ENCODE results near the gene ZNF536.

The ZNF536 gene

DNA sequence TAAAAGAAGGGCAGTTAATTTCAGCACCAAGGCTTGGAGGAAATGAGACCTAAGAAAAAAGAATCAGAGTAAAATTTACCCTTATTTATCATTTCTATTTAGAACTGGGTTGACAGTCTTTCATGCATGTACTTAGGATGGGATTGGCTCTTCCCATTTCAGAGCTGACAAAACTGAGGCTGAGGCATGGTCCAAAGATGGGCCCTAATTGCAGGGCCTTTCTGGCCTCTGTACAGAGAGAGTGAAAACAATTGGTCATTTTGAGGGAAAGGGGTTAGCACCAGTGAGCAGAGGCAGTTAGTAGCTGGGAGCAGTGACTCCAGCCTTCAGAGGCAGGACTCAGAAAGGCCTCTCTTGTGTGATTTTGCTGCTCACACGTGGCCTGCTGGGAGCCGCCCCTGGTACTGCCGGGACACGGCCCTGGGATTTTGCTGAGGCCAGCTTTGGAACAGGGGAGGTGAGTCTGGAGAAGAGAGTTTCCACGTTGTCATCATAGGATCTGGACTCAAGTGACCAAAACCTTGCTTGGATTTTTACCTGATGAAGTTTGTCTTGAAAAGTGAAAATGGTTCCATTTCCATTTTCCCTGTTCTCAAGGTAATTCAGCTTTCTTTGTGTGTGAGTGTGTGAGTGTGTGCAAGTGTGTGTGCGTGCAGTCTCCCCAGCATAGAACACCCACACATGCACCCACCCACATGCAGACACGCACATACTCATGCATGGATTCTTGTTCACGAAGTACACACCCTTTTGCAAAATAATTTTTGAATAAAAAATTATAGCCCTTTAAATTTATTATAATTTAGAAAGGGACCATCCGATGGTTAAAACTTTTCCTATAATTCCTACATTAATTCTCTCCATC is at the start of gene ZNF536:
Gene ZNF536 (plus strand): TSS at position 425 of the 865 bp plus-strand sequence. CDS start 71,179 bp downstream, outside the sequence.
- no peak for DNase-seq

DNA sequence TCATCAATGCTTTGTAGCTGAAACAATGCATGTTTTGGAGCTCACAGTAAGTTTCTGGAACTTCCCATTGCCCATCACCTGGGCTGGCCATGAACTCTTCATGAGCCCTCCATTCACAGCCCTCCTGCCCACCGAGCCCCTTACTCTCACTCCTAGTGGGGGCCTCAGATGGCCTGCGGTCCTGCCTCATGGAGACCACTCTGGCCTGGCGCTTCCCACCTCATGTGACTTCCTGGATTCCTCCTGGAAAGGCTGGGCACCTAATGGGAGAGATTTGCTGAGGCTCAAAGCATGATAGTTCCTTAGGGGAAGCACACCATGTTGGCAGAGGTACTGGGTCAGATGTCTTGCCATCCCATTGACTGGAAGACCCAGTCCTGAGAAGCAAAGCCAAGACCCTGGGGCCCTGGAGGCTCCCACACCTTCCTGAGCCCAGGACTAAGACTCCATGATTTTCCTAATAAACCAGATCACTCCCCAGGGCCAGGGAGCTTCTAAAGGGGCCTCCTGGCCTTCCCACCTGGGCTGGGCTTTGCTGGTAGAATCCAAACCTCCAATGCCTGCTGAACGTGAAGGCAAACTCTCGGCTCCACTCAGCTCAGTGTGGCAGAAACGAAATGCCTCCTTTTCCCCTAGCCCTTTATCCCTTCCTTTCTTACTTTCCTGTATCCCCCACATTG is 49.4 kb upstream of the ZNF536 start:
- no peak for DNase-seq

DNA sequence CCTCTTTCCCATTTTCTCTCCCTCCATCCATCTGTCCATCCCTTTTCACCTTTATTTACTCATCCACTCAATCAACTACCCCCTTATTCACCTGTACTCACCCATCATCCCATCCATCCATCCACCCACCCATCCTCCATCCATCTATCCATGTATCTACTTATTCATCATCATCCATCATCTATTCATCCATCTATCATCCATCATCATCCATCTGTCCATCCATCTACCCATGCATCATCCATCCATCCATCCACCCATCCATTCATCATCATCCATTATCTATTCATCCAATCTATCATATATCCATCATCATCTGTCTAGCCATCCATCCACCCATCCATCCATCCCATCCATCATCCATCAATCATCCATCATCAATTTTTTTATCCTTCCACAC is 48.3 kb upstream of the ZNF536 start:
- no peak for DNase-seq

DNA sequence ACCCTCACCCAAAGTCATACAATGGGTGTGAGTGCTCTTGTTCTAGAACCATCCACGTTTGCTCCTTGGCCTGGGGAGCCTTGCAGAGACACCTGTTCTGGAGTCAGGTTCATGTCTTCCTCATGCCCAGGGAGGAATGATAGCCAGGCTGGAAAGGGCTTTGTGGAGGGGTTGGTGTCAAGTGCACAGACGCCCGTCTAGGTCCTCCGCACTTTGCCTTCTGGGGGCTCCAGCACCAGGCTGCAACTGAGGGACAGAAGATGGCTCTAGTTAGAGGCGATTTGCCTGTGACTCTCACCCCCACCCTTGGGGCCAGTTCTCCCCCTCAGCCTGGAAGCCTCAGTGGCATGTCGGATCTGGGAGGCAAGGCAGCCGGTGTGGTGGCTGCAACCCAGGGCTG is 47.2 kb upstream of the ZNF536 start:
- no peak for DNase-seq

DNA sequence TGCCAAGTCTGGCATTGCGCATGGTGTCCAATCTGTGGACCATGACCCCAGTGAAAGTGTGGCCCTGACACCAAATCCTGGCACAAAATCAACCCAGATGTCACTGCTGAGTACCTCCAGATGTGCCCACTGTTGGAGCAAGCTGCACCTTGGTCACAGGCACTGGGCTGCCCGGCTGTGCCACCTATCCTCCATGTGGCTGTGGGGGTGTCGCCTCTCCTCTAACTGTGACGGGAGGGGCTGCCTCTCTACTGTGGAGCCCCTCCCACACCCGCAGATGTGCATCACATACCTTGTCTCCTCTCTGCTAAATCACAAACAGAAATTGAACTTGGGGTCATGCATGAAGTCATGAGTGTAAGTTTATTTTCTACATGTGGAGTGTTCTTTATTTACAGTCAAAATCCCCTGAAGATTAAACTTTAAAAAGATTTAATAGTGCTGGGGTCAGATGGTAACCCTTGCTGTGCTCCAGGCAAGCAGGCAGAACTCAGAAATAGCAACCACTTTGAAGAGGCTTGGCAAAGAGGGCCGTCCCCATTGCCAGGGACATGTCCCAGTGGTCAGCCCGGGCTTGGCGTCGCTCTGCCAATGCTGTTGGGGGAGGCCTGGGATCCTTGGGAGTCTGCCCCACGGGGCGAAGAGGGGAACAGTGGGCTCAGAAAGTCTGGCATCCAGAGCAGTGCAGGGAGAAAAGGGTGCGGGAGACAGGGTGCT is 46.4 kb upstream of the ZNF536 start:
- no peak for DNase-seq

DNA sequence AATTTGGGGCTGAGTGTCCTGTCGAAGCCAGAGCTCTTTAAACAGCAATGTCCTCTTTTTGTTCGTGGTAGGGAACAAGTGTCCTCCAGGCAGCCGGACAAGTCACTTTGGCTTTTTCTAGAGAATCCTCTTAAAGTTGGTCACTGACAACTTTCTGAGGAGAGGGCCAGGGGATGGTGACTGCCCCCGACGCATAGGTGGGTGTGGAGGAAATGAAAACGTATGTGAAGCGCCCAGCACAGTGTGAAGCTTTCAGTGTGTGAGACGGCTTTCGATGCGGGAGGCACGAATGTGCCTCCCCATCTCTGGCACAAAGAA is 45.8 kb upstream of the ZNF536 start:
- no peak for DNase-seq

DNA sequence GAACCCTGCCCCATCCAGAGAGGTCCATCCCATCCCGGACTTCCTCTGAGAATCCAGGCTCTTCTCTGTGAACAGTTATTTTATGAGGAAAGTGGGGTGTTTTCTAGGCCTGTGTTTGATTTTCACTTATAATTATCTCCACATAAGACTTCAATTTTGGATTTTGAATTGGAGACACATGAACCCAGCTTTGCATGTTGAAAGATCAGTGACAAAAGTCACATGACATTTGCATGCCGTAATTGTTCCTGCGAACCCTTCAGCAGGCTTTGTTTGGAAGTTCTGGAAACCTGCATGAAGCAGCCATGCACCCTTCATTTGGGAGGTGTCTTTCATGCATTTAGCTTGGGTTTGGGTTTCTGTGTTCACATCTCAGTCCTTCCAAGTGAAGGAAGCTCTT is 44.9 kb upstream of the ZNF536 start:
- DNase-seq, result no peak

DNA sequence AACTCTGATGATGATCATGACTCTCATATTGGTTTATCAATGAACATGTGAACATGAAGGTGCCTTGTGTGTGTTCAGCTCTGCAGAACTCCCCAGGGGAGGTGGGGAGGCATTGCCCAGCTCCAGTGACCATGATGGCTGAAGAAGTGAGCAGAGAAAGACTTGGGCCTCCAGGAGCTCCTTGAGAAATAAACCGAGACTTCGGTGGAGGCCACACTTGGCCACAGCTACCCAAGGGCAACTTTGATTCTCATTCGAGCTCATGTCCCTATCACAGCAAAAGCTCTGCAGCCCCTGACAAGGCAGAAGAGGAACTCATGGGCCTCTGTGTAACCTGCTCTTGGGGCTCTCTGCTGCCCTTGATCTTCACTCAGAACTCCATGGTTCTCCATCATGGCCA is 44.1 kb upstream of the ZNF536 start:
- no peak for DNase-seq

DNA sequence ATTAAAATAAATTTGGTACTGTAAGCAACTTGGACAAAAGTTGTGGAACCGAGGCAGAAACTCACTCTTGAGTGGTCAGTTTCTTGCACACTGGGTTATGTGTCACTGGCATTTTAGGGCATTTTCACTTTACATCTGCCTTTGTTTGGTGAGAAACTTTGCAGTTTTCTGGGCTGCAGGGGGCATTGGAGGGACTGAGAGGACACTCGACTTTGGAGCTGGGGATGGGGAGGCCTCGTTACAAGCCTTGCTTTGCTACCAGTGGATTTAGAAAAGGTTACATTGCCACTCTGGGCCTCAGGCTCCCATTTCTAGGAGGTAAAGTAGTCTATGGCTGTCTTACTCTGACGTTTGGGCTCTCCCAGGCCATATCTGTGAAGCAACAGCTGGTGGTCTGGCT is 41.9 kb upstream of the ZNF536 start:
- no peak for DNase-seq

DNA sequence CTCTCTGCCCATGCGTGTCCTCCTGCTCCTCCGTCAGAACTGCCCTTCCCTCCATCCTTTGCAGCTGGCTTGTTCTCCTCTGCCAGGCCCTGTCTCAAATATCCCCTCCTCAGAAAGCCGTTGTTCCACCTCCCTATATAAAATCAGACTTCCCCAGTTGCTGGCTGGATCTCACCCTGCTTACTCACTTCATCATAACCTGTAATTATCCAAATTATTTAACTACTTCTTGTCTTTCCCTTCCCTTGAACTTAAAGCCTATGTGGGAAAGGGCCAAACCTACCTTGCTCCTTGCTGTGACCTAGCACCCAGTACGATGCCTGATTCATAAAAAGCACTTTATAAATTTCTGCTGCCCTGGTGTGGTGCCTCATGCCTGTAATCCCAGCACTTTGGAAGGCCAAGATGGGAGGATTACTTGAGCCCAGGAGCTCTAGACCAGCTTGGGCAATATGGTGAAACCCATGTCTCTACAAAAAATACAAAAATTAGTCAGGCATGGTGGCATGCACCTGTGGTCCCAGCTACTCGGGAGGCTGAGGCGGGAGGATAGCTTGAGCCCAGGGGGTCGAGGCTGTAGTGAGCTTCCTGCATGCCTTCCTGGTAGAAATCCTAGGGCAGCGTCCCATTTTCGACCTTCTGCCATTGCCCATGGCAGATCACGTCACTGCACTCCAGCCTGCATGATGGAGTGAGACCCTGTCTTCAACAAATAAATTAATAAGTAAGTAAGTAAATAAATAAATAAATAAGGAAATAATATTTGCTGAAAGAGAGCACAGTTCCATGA is 39.5 kb upstream of the ZNF536 start:
- no peak for DNase-seq

DNA sequence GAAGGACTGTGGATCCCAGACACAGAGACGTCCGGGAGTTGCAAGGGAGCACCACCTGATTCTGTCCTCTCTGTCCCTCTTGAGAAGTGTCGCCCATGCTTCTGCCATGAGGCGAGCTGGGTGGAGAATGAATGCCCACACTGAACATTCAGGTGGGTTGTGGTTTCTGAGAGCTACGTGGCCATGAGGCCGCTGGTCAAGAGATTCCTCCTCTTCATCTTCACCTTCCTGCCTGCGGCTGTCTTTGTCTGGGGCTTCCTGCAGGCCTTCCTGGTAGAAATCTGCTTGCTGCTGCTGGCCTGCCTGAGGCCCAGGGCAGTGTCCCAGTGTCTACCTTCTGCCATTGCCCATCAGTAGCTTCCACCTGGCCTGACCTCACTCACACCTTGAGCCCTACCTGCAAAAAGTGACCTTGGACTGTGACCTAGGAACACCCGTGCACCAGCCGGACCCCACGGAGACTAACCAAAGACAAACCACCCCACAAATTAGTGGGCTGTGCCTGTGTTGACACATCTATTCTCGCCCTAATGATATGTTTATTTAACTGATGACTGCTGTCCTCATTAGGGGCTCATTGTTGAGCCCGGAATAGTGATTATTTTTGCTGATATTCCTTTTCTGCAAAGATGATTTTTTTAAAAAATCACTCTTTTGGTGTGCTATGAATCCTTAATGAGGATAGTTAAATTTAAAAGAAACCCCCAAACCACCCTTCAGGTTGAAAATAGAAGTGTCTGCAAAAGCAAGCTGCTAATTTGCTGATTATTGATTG is 38.7 kb upstream of the ZNF536 start:
- no peak for DNase-seq

DNA sequence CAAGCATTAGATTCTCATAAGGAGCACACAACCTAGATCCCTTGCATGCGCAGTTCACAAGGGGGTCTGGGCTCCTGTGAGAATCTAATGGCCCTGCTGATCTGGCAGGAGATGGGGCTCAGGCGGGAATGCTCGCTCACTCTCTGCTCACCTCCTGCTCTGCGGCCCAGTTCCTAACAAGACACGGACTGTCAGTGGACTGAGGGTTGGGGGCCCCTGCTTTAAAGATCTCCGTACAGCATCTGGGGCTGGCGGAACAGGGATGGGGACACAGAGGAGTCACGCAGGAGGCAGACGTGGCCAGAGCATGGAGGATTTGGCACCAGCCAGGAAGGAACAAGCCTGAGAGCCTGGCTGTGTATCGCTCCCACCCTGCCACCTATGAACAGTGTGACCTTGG is 37.3 kb upstream of the ZNF536 start:
- no peak for DNase-seq

DNA sequence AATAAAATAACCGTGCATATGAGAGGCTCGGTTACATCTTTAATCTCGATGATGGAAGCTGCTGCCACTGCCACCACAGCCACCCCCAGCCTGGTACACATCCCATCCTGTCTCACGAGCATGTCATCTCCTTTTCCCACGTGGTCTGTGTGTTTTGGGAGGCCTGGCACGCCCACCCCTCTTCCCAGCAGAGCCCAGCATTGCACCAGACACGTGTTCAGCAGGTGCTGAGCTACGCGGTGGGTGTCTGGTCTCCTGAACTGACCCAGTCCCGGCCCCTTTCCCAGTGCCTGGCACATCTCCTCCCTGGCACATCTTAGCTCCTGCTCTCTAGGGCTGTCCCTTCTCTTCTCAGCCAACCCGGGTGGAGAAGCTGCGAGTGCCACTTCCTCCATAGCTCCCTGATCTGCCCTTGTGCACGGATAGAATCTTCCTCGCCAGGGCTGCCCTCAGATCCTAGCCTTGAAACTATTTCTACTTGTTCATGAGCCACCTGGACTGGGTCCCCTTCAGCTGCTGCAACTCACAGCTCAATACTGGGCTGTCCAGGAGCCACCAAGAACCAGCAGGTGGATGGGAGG is 36.8 kb upstream of the ZNF536 start:
- DNase-seq, result no peak

DNA sequence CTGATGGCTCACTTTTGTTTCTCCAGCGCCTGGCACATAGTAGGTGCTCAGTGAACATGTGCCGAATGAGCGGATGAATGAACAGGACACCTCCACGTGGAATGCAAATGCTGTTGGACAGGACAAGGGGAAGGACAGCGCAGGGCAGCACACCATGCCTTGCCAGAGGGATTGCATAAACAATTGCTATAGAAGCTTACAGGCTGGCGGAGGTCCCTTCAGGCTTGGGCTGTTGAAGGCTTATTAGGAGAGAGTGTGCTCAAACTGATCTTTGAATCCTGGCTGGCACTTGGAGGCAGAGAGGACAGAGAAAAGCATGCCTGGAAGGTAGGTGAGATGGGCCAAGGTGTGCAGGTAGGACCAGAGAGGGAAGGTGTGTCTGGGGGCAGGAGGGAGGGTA is 35.9 kb upstream of the ZNF536 start:
- no peak for DNase-seq

DNA sequence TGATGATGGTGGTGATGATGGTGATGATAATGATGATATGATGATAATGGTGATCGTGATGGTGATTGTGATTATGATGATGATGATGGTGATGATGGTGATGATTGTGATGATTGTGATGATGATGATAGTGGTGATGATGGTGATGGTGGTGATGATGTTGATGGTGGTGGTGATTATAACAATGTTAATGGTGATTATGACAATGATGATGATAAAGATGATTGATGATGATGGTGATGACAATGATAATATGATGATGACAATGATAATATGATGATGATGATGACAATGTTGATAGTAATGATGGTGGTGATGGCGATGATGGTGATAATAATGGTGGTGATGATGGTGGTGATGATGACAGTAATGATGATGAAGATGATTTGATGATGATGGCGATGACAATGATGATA is 34.1 kb upstream of the ZNF536 start:
- no peak for DNase-seq

DNA sequence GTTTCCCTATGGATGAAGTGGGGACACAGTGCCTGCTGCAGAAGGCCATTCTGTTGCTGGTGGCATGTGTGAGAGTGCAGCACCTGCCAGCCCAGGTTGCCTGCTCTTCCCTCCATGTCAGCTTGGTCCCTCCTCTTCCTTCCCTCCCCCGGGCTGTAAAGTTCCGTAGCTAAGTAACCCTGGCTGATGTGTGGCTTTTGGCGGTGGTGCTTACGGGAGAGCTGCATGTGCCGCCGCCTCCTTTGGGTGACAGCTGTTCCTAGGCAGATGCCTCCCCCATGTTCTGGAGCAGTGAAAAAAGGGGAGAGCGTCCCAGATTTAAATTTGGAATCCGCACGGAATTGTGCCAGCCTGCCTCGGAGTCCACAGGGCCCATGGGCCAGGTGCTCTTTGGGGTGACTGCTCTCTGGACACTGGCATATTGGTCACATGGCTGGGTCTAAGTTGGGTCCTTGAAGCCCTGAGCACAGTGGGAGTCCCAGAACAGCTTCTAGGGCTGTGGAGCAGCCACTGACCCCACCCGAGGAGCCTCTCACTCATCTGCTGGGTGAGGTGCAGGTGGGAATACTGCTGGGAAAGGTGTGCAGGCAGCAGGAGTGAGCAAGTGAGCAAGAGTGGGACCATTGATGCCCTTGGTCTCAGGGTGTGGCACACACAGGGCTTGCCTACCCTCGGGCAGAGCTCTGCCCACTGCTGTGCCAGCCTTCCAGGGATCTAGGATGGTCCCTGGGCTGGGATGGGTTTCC is 33.1 kb upstream of the ZNF536 start:
- DNase-seq, result no peak

DNA sequence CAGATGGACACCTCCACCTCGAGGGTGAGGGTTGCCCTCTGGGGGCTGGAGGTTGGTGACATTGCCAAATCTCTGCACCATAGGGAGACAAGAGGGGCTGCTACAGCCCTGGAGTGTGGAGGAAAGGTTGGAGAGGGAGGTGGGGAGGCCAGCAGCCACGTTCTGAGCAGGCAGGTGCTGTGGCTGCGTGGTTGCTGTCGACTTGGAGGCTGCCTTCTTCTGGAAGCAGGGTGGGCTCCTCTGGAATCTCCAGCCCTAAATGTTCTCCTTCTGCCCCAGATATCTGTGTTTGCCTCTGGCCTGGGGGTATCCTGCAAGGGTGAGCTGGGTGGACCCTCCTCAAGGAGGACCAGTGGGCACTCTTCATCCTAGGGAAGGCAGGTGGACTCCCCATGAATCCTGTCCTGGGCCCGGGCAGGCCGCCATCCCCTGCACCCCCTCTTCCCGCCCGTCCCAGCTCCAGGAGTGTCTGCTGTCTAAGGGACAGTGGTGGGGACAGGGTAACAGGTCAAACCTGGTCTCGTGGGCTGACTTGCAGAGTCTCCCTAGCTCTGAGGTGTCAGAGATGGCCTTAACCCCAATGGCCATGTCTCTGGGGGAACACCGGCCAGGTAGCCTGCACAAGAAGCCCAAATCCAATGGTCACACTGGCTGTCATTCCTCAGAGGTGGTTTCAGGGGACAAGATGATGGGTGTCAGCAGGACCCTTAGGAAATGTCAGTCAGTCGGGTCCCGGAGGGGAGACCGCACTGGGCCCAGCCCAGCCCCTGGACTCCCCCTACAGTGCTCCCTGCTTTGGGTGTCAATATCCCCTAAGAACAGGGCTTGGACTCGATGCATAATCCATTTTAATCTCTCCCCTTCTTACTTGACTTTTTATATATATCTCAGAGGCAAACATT is 32.3 kb upstream of the ZNF536 start:
- no peak for DNase-seq

DNA sequence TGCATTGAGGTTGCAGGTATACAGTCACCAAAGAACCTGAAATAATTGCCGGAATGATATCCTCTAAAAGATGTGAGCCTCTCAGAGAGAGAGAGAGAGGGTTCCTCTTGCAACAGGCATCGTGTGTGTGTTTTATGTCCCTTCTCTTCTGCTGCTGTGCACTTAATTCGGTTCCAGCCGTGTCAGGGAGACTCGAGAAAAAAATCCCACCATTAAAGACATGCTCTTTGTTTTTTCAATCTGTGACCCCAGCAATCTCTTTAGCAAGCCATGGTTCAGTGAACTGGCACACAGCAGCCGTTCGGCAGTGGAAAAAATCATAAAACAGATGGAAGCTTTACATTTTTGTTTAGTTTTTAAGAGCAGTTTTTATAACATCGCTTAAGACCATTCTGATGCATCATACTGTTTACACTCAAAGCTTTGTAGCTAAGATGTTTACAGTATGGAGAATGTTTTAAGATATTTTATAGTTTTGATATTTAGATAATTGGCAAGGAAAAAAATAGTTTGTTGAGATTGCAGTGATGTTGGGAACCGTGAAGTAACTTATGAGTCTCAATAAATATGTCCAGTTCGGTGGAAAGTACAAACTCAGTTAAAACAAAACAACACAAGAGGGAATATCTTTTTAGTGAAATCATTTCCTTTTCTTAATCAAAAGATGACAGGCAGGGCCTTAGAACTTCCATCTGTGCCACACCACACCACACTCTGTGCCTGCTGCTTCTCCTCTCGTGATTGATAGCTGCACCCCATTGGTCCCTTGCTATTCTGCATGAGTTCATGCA is 31.2 kb upstream of the ZNF536 start:
- DNase-seq, result no peak

DNA sequence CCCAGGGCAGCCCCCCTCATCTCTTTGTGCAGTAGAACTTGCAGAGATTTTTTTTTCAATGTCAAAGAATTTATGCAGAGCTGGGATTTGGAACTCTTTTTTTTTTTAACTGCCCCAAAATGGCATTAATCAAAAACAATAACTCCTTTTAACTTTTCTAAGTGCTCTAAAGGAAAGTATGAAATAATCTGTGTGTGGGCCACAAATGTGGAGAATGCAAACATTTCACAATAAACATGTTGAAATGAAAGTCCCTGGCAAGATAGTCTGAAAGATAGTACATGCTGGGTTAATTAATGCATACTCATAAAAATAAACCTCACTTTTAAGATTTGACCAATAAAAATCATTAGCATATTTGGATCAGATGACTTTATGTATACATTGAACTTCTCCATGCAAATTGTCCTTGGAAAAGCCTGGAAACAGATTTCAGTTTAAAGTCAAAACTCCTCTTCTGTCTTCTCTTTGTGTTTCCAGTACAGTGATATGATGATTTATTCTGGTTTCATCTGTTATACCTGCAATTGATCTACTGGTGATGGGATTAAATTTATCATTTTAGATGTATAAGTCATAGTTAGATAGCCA is 30.5 kb upstream of the ZNF536 start:
- DNase-seq, result no peak

All from stimulated activated CD4-positive, alpha-beta T cell treated with anti-CD3 and anti-CD28 coated beads, Interleukin-2, amount 100 ng/mL, for 24 hours (primary cell).